Glutamatergic neuron (in vitro differentiated cells): ENCODE data around the gene IGFL1. TPM values are rescaled to one million over a fixed set of nuclear protein-coding genes. Genes with fewer than 3 reads are reported as not detected.

Experiments used
- DNase-seq: peaks from one replicate; pipeline ENCODE4 v3.0.0; 2022
- H3K27ac Mint-ChIP-seq: one replicate; pipeline ENCODE4 v1.8.0; 2020; ENCODE audit warnings: mild to moderate bottlenecking, mixed read lengths, inconsistent platforms; ENCODE audit not compliant: unreplicated experiment
- H3K27me3 Mint-ChIP-seq: one replicate; pipeline ENCODE4 v1.8.0; 2020; ENCODE audit warnings: mild to moderate bottlenecking, moderate library complexity, mixed read lengths, inconsistent platforms; ENCODE audit not compliant: unreplicated experiment
- H3K36me3 Mint-ChIP-seq: one replicate; pipeline ENCODE4 v1.8.0; 2020; ENCODE audit warnings: mild to moderate bottlenecking, mixed read lengths, inconsistent platforms; ENCODE audit not compliant: unreplicated experiment
- H3K4me1 Mint-ChIP-seq: one replicate; pipeline ENCODE4 v1.8.0; 2020; ENCODE audit warnings: mild to moderate bottlenecking, low read depth, mixed read lengths, inconsistent platforms; ENCODE audit not compliant: unreplicated experiment
- H3K4me3 Mint-ChIP-seq: one replicate; pipeline ENCODE4 v1.8.0; 2020; ENCODE audit warnings: mild to moderate bottlenecking, mixed read lengths, inconsistent platforms; ENCODE audit not compliant: unreplicated experiment
- H3K9me3 Mint-ChIP-seq: one replicate; pipeline ENCODE4 v1.8.0; 2020; ENCODE audit warnings: mild to moderate bottlenecking, moderate library complexity, mixed read lengths, inconsistent platforms; ENCODE audit not compliant: unreplicated experiment
- total RNA-seq: library from RNA; stranded (reverse); fragmentation: NEBNext Ultra II Directional; extraction: Animal tissue kit (Norgen Biotek cat#: 25700); gene quantifications from one replicate; pipeline ENCODE4 v1.2.1, GENCODE V29; 2021; ENCODE audit not compliant: unreplicated experiment
- TF ChIP-seq, protein P1 (sequence below): fragments of 200-600 bp; sonication (generic); IDR thresholded peaks from one replicate; pipeline ENCODE4 v1.5.0; 2021; ENCODE audit not compliant: partially characterized antibody, unreplicated experiment

Gene IGFL1
- total RNA-seq, 1 donor from 2014 or later, result not detected

- Mint-ChIP-seq H3K9me3 (peaks cover 6% of the 10 kb centered on the region), H3K36me3 (peaks cover 14% of the 10 kb centered on the region), H3K4me1 (peaks cover 2% of the 10 kb centered on the region), H3K27ac (no peak overlapping the region), H3K4me3 (no peak overlapping the region), H3K27me3 (peaks cover 3% of the 10 kb centered on the region)
- DNase-seq, result no peak
- TF ChIP-seq, protein P1, sequence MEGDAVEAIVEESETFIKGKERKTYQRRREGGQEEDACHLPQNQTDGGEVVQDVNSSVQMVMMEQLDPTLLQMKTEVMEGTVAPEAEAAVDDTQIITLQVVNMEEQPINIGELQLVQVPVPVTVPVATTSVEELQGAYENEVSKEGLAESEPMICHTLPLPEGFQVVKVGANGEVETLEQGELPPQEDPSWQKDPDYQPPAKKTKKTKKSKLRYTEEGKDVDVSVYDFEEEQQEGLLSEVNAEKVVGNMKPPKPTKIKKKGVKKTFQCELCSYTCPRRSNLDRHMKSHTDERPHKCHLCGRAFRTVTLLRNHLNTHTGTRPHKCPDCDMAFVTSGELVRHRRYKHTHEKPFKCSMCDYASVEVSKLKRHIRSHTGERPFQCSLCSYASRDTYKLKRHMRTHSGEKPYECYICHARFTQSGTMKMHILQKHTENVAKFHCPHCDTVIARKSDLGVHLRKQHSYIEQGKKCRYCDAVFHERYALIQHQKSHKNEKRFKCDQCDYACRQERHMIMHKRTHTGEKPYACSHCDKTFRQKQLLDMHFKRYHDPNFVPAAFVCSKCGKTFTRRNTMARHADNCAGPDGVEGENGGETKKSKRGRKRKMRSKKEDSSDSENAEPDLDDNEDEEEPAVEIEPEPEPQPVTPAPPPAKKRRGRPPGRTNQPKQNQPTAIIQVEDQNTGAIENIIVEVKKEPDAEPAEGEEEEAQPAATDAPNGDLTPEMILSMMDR, result no peak
These were observed 27.1 kb upstream of the IGFL1 start for GRCh38 chr19:46202426-46202825.

DNA sequence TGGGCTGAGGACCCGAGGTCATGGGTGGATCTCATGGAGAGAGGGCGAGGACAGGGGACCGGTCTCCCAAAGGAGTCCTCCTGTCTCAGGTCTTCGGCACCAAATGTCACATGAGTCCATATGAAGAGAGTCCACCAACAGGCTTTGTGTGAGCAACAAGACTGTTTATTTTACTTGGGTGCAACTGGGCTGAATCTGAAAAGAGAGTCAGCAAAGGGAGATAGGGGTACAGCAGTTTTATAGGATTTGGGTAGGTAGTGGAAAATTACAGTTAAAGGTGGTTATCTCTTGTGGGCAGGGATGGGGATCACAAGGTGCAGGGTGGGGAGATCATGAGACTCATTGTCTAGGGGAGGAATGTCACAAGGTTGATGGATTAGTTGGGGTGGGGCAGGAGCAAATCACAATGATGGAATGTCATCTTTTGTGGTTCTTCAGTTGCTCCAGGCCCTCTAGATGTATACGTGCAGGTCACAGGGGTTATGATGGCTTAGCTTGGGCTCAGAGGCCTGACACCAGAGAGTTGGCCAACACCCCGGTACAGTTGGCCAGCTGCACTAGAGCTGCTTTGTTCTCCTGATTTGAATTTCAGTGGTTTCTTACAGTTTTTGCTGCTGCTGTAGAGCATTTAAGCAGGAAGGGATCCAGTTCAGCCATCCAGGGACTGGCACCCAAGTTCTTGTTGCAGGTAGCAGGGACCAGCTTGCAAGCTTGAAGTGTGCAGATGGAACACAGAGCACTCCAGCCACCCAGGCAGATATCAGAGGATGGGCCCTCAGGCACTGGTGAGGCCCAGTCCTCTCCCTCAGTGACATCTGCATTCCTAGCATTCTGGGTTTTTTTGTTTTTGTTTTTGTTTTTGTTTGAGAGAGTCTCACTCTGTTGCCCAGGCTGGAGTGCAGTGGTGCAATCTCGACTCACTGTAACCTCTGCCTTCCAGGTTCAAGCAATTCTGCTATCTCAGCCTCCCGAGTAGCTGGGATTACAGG lies 26.4 kb upstream of the IGFL1 start:
- Mint-ChIP-seq H3K27ac (no peak overlapping the region), H3K4me3 (no peak overlapping the region), H3K9me3 (peaks cover 6% of the 10 kb centered on the region), H3K27me3 (peaks cover 3% of the 10 kb centered on the region), H3K4me1 (peaks cover 3% of the 10 kb centered on the region), H3K36me3 (peaks cover 14% of the 10 kb centered on the region)
- no peak for DNase-seq
- TF ChIP-seq, protein P1, result no peak

GRCh38 chr19:46204008-46204407 lies 25.5 kb upstream of the IGFL1 start:
- peaks cover 14% of the 10 kb centered on the region for H3K36me3 Mint-ChIP-seq
- H3K4me3 Mint-ChIP-seq, result no peak overlapping the region
- no peak overlapping the region for H3K27ac Mint-ChIP-seq
- TF ChIP-seq, protein P1, result no peak
- peaks cover 4% of the 10 kb centered on the region for H3K9me3 Mint-ChIP-seq
- peaks cover 7% of the 10 kb centered on the region for H3K4me1 Mint-ChIP-seq
- no peak for DNase-seq
- H3K27me3 Mint-ChIP-seq, result peaks cover 3% of the 10 kb centered on the region

DNA sequence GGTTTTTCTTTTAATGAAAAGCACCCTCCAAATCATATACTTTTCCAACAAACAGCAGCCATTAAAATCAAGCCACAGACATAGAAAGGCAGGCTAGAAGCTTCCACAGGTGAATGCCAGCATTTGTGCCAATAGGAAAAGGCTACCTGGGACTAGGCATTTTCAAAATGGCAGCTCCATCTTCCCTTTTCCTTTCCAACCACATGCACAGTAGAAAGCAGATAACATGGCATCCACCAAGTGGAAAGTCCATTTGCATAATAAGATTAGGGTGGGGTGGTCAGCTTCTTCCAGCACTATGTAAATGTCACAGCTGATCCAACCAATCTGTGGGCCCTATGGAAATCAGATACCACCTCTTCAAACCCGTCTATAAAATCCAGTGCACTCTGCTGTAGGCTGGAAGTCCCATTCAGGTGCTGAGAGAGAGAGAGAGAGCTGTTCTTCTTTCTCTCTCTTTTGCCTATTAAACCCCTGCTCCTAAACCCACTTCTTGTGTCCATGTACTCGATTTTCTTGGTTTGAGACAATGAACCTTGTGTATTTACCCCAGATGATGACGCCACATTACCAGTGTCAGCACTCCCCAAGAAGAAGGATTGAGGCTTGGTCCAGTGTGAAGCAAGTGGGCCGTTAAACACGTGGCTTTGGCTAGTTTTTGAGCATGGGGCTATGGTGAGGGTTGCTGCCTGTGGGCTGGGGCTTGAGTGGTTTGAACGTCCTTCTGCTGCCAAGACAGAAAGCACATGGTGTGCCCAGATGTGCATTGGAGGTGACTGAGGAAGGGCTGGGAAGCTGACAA lies 24.2 kb upstream of the IGFL1 start:
- Mint-ChIP-seq H3K27me3 (peaks cover 3% of the 10 kb centered on the region), H3K4me3 (no peak overlapping the region), H3K27ac (no peak overlapping the region), H3K36me3 (peaks cover 14% of the 10 kb centered on the region), H3K4me1 (peaks cover 7% of the 10 kb centered on the region), H3K9me3 (peaks cover 3% of the 10 kb centered on the region)
- TF ChIP-seq, protein P1, result no peak
- no peak for DNase-seq
